ENCODE data around the gene RAPH1.

- TF ChIP-seq GATA3 (IDR thresholded peaks at IDR 0.05; ENCODE audit: low read depth, low read length) (no peak), GATA2 (IDR thresholded peaks at IDR 0.05; ENCODE audit: low read depth, low read length) (no peak)
Observed at GRCh38 chr2:203361495-203361894, 173.6 kb downstream of the RAPH1 start.
